GM12878 (cell line): ENCODE data around the gene VSIG10.

Experiments used
- CEBPB ChIP-seq, 2 experiments: fragments of 150-350 bp in 1 of 2; IDR thresholded peaks; 2 replicates each; pipeline ENCODE4 v1.6.1; 2012 to 2014; ENCODE audit warnings: low read depth in 2 of 2, low read length in 2 of 2, borderline replicate concordance in 1 of 2, inconsistent platforms in 1 of 2
- CHD2 ChIP-seq: IDR thresholded peaks from 2 replicates; pipeline ENCODE4 v1.6.1; 2011; ENCODE audit warnings: low read depth, low read length, improper control_type of control experiment, borderline replicate concordance
- EP300 ChIP-seq, 2 experiments: fragments of 150-350 bp in 1 of 2; IDR thresholded peaks; 2 replicates each; pipeline ENCODE4 v1.6.1; 2011 to 2012; ENCODE audit warnings: low read depth in 2 of 2, low read length in 2 of 2, borderline replicate concordance in 1 of 2, improper control_type of control experiment in 1 of 2, inconsistent platforms in 1 of 2; ENCODE audit not compliant: control insufficient read depth in 1 of 2
- EZH2 ChIP-seq: IDR thresholded peaks from 2 replicates; pipeline ENCODE4 v1.6.1; 2012; ENCODE audit warnings: low read depth, mild to moderate bottlenecking, control low read depth, inconsistent platforms, low read length, borderline replicate concordance; ENCODE audit not compliant: control insufficient read depth
- HDAC6 ChIP-seq: fragments of 200-600 bp; sonication (generic); IDR thresholded peaks from one replicate; pipeline ENCODE4 v1.8.0; 2017; ENCODE audit warnings: antibody characterized with exemption; ENCODE audit not compliant: unreplicated experiment
- NR2C2 ChIP-seq: IDR thresholded peaks from 2 replicates; pipeline ENCODE4 v1.6.1; 2011; ENCODE audit warnings: borderline replicate concordance, low read depth; ENCODE audit not compliant: control insufficient read depth, insufficient read length
- POLR2A ChIP-seq: IDR thresholded peaks from 2 replicates; pipeline ENCODE4 v1.6.1; 2011; ENCODE audit warnings: low read depth, mild to moderate bottlenecking, low read length
- RCOR1 ChIP-seq: conservative IDR thresholded peaks from 2 replicates; pipeline ENCODE4 v1.6.1; 2012; ENCODE audit warnings: low read depth, low read length, improper control_type of control experiment
- SIX5 ChIP-seq: IDR thresholded peaks from 2 replicates; pipeline ENCODE4 v1.6.1; 2011; ENCODE audit warnings: mild to moderate bottlenecking, low read depth, low read length, moderate library complexity; ENCODE audit not compliant: severe bottlenecking
- SMAD1 ChIP-seq: fragments of 450-650 bp; IDR thresholded peaks from 2 replicates; pipeline ENCODE4 v1.6.1; 2018; ENCODE audit warnings: mild to moderate bottlenecking, low read depth; ENCODE audit not compliant: partially characterized antibody
- SMC3 ChIP-seq: IDR thresholded peaks from 2 replicates; pipeline ENCODE4 v1.6.1; 2011; ENCODE audit warnings: low read length, improper control_type of control experiment, borderline replicate concordance
- TF ChIP-seq, protein P1 (sequence below): IDR thresholded peaks from 2 replicates; pipeline ENCODE4 v1.6.1; 2011; ENCODE audit warnings: borderline replicate concordance, low read depth, mild to moderate bottlenecking, moderate library complexity, mixed read lengths, low read length; ENCODE audit not compliant: insufficient read depth; ENCODE audit errors: extremely low read length
- TF ChIP-seq, protein P2 (sequence below), 3 experiments: IDR thresholded peaks in 2 of 3; conservative IDR thresholded peaks in 1 of 3; 2 replicates each; pipeline ENCODE4 v1.5.1; 2011; ENCODE audit warnings: low read depth in 3 of 3, low read length in 3 of 3, mild to moderate bottlenecking in 3 of 3, control low read depth in 2 of 3, moderate library complexity in 2 of 3, inconsistent platforms in 1 of 3, mixed read lengths in 1 of 3; ENCODE audit not compliant: control insufficient read depth in 2 of 3, insufficient read depth in 1 of 3; ENCODE audit errors: extremely low read depth in 1 of 3
- TF ChIP-seq, protein P3 (sequence below): IDR thresholded peaks from 2 replicates; pipeline ENCODE4 v1.6.1; 2012; ENCODE audit warnings: mild to moderate bottlenecking, low read depth, low read length

DNA sequence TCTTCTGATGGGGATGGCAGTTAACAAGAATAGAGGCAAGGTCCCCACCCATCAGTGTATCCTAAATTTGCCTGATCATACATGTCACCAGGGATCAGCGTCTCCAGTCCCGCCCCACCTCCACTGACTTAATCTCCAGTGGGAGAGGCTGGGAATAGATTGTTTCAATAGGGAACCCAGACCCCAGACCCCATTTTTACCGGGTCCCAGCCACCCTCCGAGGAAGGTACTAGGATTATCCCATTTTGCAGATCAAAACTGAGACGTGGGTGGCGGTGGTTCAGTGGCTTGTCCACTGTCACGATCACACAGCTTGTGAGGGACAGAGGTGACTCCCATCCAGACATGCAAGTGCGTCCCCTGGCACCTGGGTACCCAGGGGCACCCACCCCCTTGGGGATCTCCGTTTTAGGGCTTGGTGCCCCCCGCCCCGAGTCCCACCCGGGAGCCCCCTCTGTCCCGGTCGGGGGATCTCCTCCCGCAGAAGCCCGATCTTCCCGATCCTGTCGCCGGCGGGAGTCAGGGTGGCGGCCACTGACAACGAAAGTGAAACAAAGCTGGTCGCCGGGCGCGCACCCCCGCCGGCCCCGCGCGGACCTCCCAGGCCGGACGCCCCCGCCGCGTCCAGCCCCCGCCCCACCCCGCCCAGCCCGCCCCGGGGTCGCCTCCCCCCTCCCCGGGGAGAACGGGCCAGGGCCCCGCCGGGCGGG lies 43.4 kb downstream of the VSIG10 start:
- TF ChIP-seq, protein P1, sequence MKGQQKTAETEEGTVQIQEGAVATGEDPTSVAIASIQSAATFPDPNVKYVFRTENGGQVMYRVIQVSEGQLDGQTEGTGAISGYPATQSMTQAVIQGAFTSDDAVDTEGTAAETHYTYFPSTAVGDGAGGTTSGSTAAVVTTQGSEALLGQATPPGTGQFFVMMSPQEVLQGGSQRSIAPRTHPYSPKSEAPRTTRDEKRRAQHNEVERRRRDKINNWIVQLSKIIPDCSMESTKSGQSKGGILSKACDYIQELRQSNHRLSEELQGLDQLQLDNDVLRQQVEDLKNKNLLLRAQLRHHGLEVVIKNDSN, result no peak
- TF ChIP-seq CEBPB (IDR thresholded peaks at IDR 0.05; ENCODE audit: borderline replicate concordance in 1 of 2, low read depth in 2 of 2, low read length in 2 of 2) (no peak), HDAC6 (no peak), EP300 (IDR thresholded peaks at IDR 0.05; ENCODE audit: borderline replicate concordance in 1 of 2, control insufficient read depth in 1 of 2, low read depth in 2 of 2, low read length in 2 of 2) (no peak), NR2C2 (no peak), POLR2A (no peak), SMC3 (no peak), RCOR1 (no peak), SMAD1 (no peak), CHD2 (no peak), SIX5 (no peak), EZH2 (no peak)
- TF ChIP-seq, protein P2, sequence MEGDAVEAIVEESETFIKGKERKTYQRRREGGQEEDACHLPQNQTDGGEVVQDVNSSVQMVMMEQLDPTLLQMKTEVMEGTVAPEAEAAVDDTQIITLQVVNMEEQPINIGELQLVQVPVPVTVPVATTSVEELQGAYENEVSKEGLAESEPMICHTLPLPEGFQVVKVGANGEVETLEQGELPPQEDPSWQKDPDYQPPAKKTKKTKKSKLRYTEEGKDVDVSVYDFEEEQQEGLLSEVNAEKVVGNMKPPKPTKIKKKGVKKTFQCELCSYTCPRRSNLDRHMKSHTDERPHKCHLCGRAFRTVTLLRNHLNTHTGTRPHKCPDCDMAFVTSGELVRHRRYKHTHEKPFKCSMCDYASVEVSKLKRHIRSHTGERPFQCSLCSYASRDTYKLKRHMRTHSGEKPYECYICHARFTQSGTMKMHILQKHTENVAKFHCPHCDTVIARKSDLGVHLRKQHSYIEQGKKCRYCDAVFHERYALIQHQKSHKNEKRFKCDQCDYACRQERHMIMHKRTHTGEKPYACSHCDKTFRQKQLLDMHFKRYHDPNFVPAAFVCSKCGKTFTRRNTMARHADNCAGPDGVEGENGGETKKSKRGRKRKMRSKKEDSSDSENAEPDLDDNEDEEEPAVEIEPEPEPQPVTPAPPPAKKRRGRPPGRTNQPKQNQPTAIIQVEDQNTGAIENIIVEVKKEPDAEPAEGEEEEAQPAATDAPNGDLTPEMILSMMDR (IDR thresholded peaks at IDR 0.05 in 2 of 3, conservative IDR thresholded peaks at IDR 0.05 in 1 of 3; ENCODE audit: control insufficient read depth in 2 of 3, extremely low read depth in 1 of 3, insufficient read depth in 1 of 3, low read depth in 3 of 3, low read length in 3 of 3), result no peak
- TF ChIP-seq, protein P3, sequence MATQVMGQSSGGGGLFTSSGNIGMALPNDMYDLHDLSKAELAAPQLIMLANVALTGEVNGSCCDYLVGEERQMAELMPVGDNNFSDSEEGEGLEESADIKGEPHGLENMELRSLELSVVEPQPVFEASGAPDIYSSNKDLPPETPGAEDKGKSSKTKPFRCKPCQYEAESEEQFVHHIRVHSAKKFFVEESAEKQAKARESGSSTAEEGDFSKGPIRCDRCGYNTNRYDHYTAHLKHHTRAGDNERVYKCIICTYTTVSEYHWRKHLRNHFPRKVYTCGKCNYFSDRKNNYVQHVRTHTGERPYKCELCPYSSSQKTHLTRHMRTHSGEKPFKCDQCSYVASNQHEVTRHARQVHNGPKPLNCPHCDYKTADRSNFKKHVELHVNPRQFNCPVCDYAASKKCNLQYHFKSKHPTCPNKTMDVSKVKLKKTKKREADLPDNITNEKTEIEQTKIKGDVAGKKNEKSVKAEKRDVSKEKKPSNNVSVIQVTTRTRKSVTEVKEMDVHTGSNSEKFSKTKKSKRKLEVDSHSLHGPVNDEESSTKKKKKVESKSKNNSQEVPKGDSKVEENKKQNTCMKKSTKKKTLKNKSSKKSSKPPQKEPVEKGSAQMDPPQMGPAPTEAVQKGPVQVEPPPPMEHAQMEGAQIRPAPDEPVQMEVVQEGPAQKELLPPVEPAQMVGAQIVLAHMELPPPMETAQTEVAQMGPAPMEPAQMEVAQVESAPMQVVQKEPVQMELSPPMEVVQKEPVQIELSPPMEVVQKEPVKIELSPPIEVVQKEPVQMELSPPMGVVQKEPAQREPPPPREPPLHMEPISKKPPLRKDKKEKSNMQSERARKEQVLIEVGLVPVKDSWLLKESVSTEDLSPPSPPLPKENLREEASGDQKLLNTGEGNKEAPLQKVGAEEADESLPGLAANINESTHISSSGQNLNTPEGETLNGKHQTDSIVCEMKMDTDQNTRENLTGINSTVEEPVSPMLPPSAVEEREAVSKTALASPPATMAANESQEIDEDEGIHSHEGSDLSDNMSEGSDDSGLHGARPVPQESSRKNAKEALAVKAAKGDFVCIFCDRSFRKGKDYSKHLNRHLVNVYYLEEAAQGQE, result no peak
